ENCODE data around the gene PRAC2. TPM values are rescaled to one million over a fixed set of nuclear protein-coding genes. Genes with fewer than 3 reads are reported as not detected.

PRAC2 gene
- polyA plus RNA-seq, 1 donor (not counting 4 experiments of a cell fraction or from before 2014, with no cell fraction given) = not detected

GRCh38 chr17:48730240-48730550 lies 7.2 kb downstream of the PRAC2 start:
- H3K4me3 ChIP-seq (ENCODE audit: control insufficient read depth in 2 of 3, extremely low read depth in 1 of 3, insufficient read depth in 2 of 3, low read depth in 1 of 3, low read length in 3 of 3) = no peak overlapping the region

GRCh38 chr17:48731355-48731754 lies 8.4 kb downstream of the PRAC2 start:
- FAIRE-seq = no peak
- TF ChIP-seq EZH2 (IDR thresholded peaks at IDR 0.05; ENCODE audit: low read length) = no peak
- TF ChIP-seq, protein P1, sequence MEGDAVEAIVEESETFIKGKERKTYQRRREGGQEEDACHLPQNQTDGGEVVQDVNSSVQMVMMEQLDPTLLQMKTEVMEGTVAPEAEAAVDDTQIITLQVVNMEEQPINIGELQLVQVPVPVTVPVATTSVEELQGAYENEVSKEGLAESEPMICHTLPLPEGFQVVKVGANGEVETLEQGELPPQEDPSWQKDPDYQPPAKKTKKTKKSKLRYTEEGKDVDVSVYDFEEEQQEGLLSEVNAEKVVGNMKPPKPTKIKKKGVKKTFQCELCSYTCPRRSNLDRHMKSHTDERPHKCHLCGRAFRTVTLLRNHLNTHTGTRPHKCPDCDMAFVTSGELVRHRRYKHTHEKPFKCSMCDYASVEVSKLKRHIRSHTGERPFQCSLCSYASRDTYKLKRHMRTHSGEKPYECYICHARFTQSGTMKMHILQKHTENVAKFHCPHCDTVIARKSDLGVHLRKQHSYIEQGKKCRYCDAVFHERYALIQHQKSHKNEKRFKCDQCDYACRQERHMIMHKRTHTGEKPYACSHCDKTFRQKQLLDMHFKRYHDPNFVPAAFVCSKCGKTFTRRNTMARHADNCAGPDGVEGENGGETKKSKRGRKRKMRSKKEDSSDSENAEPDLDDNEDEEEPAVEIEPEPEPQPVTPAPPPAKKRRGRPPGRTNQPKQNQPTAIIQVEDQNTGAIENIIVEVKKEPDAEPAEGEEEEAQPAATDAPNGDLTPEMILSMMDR (optimal IDR thresholded peaks at IDR 0.05 in 1 of 3, IDR thresholded peaks at IDR 0.05 in 1 of 3, conservative IDR thresholded peaks at IDR 0.05 in 1 of 3; ENCODE audit: extremely low read depth in 1 of 3, insufficient read depth in 2 of 3, low read length in 3 of 3) = no peak
- peaks cover 2% of the 10 kb centered on the region for H4K20me1 ChIP-seq (ENCODE audit: control insufficient read depth, extremely low read depth, insufficient read depth, low read length)

More at GRCh38 chr17:48730240-48730550, 7.2 kb downstream of the PRAC2 start:
- Histone ChIP-seq H3K4me2 (ENCODE audit: control insufficient read depth, extremely low read depth, insufficient read depth, low read depth, low read length) (no peak overlapping the region), H3K27me3 (ENCODE audit: control insufficient read depth, extremely low read depth, insufficient read depth, low read length) (peaks cover 99% of the 10 kb centered on the region), H3K36me3 (ENCODE audit: control insufficient read depth in 2 of 2, extremely low read depth in 1 of 2, insufficient read depth in 2 of 2, low read length in 2 of 2) (no peaks in the 10 kb centered on the region), H3K9me1 (ENCODE audit: control insufficient read depth, extremely low read depth, insufficient read depth, low read length) (no peaks in the 10 kb centered on the region), H3K79me2 (ENCODE audit: control insufficient read depth, insufficient read depth, low read length) (no peaks in the 10 kb centered on the region), H3K9me3 (ENCODE audit: control insufficient read depth, low read depth, low read length) (no peaks in the 10 kb centered on the region), H4K20me1 (ENCODE audit: control insufficient read depth, extremely low read depth, insufficient read depth, low read length) (peaks cover 2% of the 10 kb centered on the region), H3K9ac (ENCODE audit: control insufficient read depth, extremely low read depth, insufficient read depth, low read length) (no peak overlapping the region), H2AFZ (ENCODE audit: control insufficient read depth, low read length) (no peak overlapping the region), H3K27ac (ENCODE audit: control insufficient read depth, insufficient read depth, low read length) (no peak overlapping the region), H3K4me1 (ENCODE audit: control insufficient read depth, extremely low read depth, insufficient read depth, low read length) (no peaks in the 10 kb centered on the region)
- dilution Hi-C loops (cut with MboI; ENCODE audit: extremely low pct_ligation_motif_present, low sequenced_read_pairs) = no loop called here
- FAIRE-seq = no peak
- no peak for TF ChIP-seq EZH2 (IDR thresholded peaks at IDR 0.05; ENCODE audit: low read length)
- TF ChIP-seq, protein P1 (optimal IDR thresholded peaks at IDR 0.05 in 1 of 3, IDR thresholded peaks at IDR 0.05 in 1 of 3, conservative IDR thresholded peaks at IDR 0.05 in 1 of 3; ENCODE audit: extremely low read depth in 1 of 3, insufficient read depth in 2 of 3, low read length in 3 of 3) = no peak
- DNase-seq (ENCODE audit: low read depth, low spot score) = no peak

More at GRCh38 chr17:48731355-48731754, 8.4 kb downstream of the PRAC2 start:
- no peak overlapping the region for H3K4me2 ChIP-seq (ENCODE audit: control insufficient read depth, extremely low read depth, insufficient read depth, low read depth, low read length)
- H3K27ac ChIP-seq (ENCODE audit: control insufficient read depth, insufficient read depth, low read length) = no peak overlapping the region
- H3K9me3 ChIP-seq (ENCODE audit: control insufficient read depth, low read depth, low read length) = no peaks in the 10 kb centered on the region
- no peaks in the 10 kb centered on the region for H3K9me1 ChIP-seq (ENCODE audit: control insufficient read depth, extremely low read depth, insufficient read depth, low read length)
- DNase-seq (ENCODE audit: low read depth, low spot score) = no peak
- no peak overlapping the region for H3K4me3 ChIP-seq (ENCODE audit: control insufficient read depth in 2 of 3, extremely low read depth in 1 of 3, insufficient read depth in 2 of 3, low read depth in 1 of 3, low read length in 3 of 3)
- peaks cover 98% of the 10 kb centered on the region for H3K27me3 ChIP-seq (ENCODE audit: control insufficient read depth, extremely low read depth, insufficient read depth, low read length)
- H3K79me2 ChIP-seq (ENCODE audit: control insufficient read depth, insufficient read depth, low read length) = no peaks in the 10 kb centered on the region
- no peak overlapping the region for H3K9ac ChIP-seq (ENCODE audit: control insufficient read depth, extremely low read depth, insufficient read depth, low read length)
- H3K36me3 ChIP-seq (ENCODE audit: control insufficient read depth in 2 of 2, extremely low read depth in 1 of 2, insufficient read depth in 2 of 2, low read length in 2 of 2) = no peaks in the 10 kb centered on the region
- H2AFZ ChIP-seq (ENCODE audit: control insufficient read depth, low read length) = no peak overlapping the region
- dilution Hi-C loops (cut with MboI; ENCODE audit: extremely low pct_ligation_motif_present, low sequenced_read_pairs) = no loop called here
- no peaks in the 10 kb centered on the region for H3K4me1 ChIP-seq (ENCODE audit: control insufficient read depth, extremely low read depth, insufficient read depth, low read length)

Data from keratinocyte (primary cell).